T-helper 1 cell treated with Interleukin-12 subunit alpha and Interleukin-12 subunit beta and Interleukin-4 antibody, amounts not matched to agents 30 μg/mL and 1 μg/mL, for 36 hours (primary cell): ENCODE data around the gene LRP1.

ENCODE experiments used
- H3K27ac Mint-ChIP-seq: one replicate; pipeline ENCODE4 v1.8.0; 2021; ENCODE audit warnings: mild to moderate bottlenecking, mixed read lengths
- H3K27me3 Mint-ChIP-seq: one replicate; pipeline ENCODE4 v1.8.0; 2021; ENCODE audit warnings: low read depth, mixed read lengths
- H3K36me3 Mint-ChIP-seq: one replicate; pipeline ENCODE4 v1.8.0; 2021; ENCODE audit warnings: low read depth, mixed read lengths
- H3K4me1 Mint-ChIP-seq: one replicate; pipeline ENCODE4 v1.8.0; 2021; ENCODE audit warnings: low read depth, mixed read lengths
- H3K4me3 Mint-ChIP-seq: one replicate; pipeline ENCODE4 v1.8.0; 2021; ENCODE audit warnings: mild to moderate bottlenecking, moderate library complexity, mixed read lengths
- H3K9me3 Mint-ChIP-seq: one replicate; pipeline ENCODE4 v1.8.0; 2021; ENCODE audit warnings: mixed read lengths

Gene LRP1

DNA sequence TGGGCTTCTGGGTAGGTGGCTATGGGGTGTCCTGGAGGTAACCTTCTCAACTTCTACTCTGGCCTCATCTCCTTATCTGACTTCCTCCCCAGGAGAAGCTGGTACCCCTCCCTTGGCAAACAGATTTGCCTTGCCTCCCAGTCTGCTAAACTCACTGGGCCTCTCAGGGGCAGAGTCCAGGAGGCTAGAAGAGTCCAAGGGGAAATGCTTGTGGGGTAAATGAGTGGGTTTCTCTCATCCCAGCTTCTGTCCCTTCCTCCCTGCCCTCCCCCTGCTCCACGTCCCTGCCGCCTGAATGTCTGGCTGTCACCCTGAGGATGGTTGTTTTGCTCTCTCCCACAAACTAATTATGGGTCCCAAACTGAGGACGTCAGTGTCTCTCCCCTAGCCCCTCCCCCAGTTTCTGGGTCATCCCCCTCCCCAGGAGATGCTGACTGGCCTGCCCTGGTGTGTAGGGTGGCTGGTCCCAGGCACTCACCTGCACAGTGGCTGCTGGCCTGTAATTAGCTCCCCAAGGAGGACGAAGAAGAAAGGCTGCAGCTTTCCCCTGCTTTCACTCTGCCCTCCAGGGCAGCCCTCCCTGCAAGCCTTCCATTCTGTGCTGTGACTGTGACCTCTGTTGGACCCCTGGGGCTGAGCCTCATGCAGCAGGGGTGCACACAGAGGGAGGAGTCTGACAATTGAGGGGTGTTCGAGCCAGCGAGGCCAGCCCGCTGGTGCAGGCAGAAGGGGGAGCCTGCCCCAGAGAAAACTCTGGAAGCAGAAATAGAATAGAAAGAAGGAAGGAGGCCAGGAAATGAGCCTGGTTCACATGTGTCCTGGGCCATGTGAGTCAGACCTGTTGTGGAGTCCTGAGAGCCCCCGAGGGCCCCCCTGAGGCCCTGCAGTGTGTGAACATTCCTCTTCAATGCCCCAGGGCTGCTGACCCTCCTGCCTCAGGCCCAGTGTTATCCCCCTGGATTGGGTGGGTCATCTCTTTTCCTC is 19.0 kb downstream of the LRP1 start, which contains the start of gene LRP1-AS:
Gene LRP1-AS, minus strand, starts transcription at position 659 of the 984 bp plus-strand sequence.
- Mint-ChIP-seq H3K27ac (no peak within 1 kb of the TSS), H3K9me3 (no peaks in the 10 kb centered on the region), H3K4me1 (no peaks in the 10 kb centered on the region), H3K36me3 (no peaks in the 10 kb centered on the region), H3K27me3 (peaks cover 4% of the 10 kb centered on the region), H3K4me3 (no peak within 1 kb of the TSS)

DNA sequence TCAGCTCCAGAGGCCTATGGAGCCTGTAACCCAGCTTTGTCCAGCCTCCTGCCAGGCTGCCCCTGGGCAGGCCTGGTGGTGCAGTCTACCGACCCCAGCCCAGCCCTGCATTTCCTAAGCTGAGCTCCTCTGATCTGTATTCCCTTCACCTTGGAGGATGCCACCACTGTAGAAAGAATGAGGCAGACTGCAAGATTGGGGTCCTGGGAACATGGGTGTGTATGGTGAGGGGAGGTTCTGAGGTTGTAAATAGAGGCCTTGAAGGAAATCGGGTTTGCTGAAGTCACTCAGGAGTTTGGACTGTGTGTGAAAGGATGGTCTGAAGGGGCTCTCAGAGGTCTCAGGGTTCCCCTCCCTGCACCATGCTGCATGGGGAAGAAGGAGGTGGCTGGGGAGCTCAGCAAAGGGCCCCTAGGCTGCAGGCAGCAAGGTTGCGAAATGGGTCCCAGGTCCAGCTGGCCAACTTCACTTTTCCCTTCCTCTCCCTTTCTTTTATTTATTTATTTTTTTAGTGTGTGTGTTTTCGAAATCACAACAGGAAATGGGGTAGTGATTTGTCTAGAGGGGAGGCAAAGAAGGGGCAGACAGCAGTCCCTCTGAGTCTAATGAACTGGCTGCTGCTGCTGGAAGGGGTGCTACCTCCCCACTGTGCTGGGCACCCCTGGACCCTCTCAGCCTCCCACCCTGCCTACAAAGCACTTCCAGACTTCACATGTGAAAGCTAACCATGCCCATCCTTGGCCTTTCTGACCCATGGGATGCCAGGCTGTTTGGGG is 20.4 kb downstream of the LRP1 start:
- H3K27ac Mint-ChIP-seq, result no peak overlapping the region
- no peaks in the 10 kb centered on the region for H3K36me3 Mint-ChIP-seq
- H3K4me1 Mint-ChIP-seq, result no peaks in the 10 kb centered on the region

DNA sequence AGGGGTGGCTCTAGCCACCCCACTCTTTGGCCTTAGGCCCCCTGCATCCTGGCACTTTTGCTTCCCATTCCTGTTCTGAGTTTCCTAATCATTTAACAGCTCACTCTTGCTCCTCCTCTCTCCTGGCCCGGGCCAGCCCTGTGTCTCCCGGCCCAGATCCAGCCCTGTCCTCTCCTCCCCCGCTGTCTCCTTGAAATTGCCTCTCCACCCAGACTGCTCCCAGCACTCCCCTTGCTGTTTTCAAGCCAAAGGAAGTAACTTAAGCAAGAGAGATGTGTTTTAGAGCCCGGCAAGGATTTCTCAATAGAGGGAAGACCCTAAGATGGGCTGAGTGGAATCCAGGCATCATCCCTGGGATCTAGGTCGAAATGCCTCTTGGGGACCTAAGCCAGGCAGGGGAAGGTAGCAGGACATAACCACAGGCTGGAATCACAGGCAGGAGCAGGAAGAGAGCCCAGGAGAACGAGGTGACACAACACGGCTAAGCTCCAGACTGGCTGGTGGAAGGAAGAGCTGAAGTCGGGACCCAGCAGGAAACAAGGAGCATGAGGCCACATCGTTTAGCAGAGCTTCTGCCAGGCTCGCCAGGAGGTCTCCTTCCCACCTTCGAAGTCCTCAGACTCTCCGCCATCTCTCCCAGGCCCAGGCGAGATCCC is 21.1 kb downstream of the LRP1 start:
- H3K27ac Mint-ChIP-seq, result no peak overlapping the region
- no peaks in the 10 kb centered on the region for H3K9me3 Mint-ChIP-seq
- H3K4me1 Mint-ChIP-seq, result no peaks in the 10 kb centered on the region
- no peaks in the 10 kb centered on the region for H3K36me3 Mint-ChIP-seq
- H3K27me3 Mint-ChIP-seq, result no peaks in the 10 kb centered on the region
- no peak overlapping the region for H3K4me3 Mint-ChIP-seq

More for the DNA sequence above, 20.4 kb downstream of the LRP1 start:
- H3K27me3 Mint-ChIP-seq, result peaks cover 4% of the 10 kb centered on the region
- no peak overlapping the region for H3K4me3 Mint-ChIP-seq
- no peaks in the 10 kb centered on the region for H3K9me3 Mint-ChIP-seq

DNA sequence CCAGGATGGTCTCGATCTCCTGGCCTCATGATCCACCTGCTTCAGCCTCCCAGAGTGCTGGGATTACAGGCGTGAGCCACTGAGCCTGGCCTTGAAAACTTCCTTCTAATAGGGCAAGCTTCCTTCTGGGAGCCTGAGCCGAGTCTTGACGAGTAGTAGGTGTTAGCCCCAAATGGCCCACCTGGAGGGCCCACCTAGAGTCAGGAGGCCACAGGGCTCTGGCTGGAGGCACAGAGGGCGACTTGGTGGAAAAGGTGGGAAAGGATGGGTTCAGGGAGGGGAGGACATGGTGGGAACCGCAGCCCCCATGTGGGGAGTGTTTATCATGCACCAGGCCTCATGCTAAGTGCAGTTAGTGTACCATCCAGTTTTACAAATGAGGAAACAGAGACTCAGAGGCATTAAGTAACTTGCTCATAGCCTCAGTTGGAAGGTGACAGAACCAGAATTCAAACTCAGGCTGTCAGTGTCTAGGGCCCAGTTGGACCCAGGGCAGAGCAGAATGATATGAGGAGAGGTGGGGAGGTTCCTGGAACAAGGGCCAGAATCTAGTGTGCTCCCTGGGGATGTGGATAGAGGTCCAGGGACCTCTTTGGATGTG is 22.2 kb downstream of the LRP1 start:
- Mint-ChIP-seq H3K27ac (no peak overlapping the region), H3K27me3 (peaks cover 4% of the 10 kb centered on the region), H3K36me3 (no peaks in the 10 kb centered on the region), H3K4me3 (no peak overlapping the region), H3K9me3 (no peaks in the 10 kb centered on the region), H3K4me1 (no peaks in the 10 kb centered on the region)

DNA sequence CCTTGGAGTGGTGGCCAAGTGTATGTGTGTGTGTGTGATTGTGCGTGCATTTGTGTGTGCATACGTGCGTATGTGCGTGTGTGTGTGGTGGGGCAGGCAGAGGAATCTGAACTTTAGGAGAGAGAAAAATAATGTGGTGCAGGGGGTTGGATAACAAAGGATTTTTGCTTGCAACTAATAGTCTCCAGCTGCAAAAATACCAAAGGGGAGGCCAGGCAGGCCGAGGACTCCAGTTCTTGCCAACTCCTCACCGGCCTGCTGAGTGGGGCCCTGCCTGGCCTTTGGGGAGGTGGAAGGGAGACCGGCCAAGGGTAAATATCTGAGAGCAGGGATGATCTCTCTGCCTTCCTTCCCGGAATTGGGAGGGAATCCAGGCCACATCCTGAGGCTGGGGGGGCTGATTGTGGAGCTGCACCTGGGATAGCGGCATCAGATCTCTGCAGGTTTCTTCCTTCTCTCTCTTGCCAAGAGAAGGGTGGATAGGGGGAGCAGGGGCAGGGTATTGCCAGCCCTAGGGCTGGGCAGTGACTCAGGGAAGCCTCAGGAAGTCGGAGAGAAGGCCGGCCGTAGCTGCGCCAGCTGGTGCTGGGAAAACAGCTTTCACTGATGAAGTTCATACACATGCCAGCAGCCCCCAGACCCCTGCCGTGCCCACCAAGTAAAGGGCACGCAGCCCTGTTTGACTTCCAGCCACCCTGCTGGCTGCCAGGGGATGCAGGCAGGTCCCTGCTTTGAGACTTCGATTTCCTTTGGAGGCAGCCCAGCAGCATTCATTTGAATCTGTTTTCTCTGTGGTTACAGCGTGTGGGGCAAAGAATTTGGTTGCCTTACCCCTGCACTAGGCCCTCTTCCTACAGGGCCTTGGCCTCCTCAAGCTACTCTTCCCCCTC is 23.7 kb downstream of the LRP1 start:
- H3K27ac Mint-ChIP-seq, result no peak overlapping the region
- peaks cover 4% of the 10 kb centered on the region for H3K27me3 Mint-ChIP-seq
- H3K9me3 Mint-ChIP-seq, result no peaks in the 10 kb centered on the region
- no peak overlapping the region for H3K4me3 Mint-ChIP-seq
- no peaks in the 10 kb centered on the region for H3K4me1 Mint-ChIP-seq
- H3K36me3 Mint-ChIP-seq, result no peaks in the 10 kb centered on the region

DNA sequence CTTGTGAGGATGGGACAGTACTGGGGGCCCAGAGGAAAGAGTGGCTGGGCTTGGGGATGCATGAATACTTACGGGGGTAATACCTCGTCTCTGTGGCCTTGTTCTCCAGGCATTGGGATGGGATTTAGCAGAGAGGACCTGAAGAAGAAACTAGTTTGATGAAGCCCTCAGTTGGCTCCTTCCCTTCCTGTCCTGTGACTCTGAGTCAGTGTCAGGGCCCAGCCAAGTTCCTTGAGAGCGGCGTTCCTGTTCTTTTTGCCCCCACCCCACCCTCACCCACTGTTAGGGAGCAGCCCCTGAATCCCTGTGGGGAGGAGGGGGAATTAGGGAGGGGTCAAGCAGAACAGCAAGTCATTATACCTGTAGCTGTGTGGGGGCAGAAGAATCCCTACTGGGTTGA is 24.4 kb downstream of the LRP1 start:
- no peaks in the 10 kb centered on the region for H3K9me3 Mint-ChIP-seq
- peaks cover 2% of the 10 kb centered on the region for H3K4me1 Mint-ChIP-seq
- peaks cover 4% of the 10 kb centered on the region for H3K27me3 Mint-ChIP-seq
- H3K27ac Mint-ChIP-seq, result no peak overlapping the region
- H3K36me3 Mint-ChIP-seq, result no peaks in the 10 kb centered on the region
- no peak overlapping the region for H3K4me3 Mint-ChIP-seq

DNA sequence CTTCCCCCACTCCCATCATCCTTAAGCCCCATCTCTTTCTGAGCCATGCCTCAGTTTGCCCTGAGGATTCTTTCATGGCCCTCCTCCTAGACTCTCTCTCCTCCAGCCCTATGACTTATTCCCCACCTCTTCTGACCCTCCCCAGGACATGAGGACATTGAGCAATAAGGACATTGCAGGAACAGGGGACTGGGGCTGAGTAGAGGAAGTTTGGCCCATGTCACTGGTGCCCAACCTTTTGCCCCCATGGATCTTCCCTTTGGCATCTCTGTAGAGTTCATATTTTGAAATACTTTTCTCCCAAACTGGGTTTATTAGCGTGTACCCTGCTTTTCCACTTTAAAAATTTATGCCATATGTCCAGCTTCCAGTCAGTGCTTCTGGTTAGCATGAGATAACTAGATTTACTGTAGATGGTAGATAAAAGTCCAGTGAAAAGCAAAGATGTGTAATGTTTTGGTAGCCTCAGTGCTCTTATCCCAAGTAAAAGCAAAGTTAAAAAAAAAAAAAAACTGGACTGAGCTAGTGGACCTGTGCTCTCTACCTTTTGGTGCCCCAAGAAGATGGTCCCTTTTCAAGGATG is 25.2 kb downstream of the LRP1 start:
- peaks cover 2% of the 10 kb centered on the region for H3K4me1 Mint-ChIP-seq
- H3K27me3 Mint-ChIP-seq, result peaks cover 4% of the 10 kb centered on the region
- H3K4me3 Mint-ChIP-seq, result no peak overlapping the region
- no peak overlapping the region for H3K27ac Mint-ChIP-seq
- no peaks in the 10 kb centered on the region for H3K36me3 Mint-ChIP-seq
- H3K9me3 Mint-ChIP-seq, result no peaks in the 10 kb centered on the region

DNA sequence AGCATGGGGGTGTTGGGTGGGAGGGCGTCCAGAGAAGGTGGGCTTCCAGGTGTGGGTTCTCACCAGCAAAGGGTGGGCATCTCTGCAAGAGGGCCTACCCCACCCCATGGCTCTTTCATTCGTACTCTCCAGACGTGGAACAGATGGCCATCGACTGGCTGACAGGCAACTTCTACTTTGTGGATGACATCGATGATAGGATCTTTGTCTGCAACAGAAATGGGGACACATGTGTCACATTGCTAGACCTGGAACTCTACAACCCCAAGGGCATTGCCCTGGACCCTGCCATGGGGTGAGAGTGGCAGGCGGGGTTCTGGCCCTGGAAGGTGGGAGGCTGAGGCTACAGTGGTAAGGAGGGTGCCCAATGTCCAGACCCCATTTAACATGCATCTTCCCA is 25.8 kb downstream of the LRP1 start:
- Mint-ChIP-seq H3K36me3 (no peaks in the 10 kb centered on the region), H3K4me3 (no peak overlapping the region), H3K9me3 (no peaks in the 10 kb centered on the region), H3K27ac (no peak overlapping the region), H3K4me1 (peaks cover 2% of the 10 kb centered on the region), H3K27me3 (peaks cover 4% of the 10 kb centered on the region)

DNA sequence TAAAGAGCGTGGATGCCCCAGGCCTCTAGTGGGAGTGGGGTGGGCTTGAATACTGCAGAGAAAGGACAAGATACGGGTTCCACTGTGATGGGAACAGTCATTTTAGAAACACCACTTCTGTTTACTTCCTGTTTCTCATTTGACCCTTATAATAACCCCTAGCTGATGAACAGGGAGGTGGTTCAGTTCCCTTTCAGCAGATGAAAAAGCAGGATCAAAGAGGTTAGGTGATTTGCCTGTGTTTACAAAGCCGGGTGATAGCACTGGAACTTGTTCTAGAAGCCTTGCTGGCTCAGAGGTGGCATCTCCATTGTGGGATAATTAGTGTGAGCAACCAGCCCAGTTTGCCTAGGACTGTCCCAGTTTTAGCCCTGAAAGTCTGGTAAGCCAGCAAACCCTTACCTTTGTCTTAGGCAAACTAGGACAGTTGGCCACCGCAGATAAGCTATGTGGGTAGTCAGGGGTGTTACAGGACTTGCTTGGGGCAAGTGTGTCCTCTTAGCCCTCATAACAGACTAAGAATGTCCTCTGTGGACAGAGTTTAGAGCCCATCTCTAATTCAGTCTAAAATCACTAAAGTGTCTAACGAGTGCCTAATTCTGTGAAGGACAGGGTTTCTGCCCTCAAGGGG is 26.6 kb downstream of the LRP1 start:
- peaks cover 2% of the 10 kb centered on the region for H3K4me1 Mint-ChIP-seq
- H3K4me3 Mint-ChIP-seq, result no peak overlapping the region
- no peak overlapping the region for H3K27ac Mint-ChIP-seq
- H3K27me3 Mint-ChIP-seq, result peaks cover 4% of the 10 kb centered on the region
- H3K36me3 Mint-ChIP-seq, result no peaks in the 10 kb centered on the region
- H3K9me3 Mint-ChIP-seq, result no peaks in the 10 kb centered on the region

DNA sequence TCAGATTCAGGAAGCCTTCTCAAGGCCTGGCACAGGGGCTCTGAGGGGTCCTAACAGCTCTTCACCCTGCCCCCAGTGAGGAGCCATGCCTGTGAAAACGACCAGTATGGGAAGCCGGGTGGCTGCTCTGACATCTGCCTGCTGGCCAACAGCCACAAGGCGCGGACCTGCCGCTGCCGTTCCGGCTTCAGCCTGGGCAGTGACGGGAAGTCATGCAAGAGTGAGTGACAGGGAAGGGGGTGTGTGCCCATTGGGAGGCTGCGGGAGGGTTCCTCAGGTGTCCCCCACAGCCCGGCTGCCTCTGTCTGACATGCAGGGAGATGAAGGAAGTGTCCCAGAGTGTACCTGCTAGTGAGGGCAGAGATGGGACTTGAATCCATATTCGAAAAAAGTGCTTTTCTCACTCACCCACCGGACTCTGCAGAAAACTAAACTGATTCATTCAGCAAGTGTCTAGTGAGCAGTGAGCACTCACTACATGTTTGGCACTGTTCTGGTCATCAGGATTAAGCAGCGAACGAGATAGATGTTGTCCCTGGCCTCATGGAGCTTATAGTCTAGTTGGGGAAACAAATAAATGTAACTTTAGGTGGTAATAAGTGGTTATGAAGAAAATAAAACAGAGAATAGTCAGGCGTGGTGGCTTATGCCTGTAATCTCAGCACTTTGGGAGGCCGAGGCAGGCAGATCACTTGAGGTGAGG is 28.6 kb downstream of the LRP1 start:
- H3K27me3 Mint-ChIP-seq, result peaks cover 4% of the 10 kb centered on the region
- H3K36me3 Mint-ChIP-seq, result no peaks in the 10 kb centered on the region
- no peak overlapping the region for H3K4me3 Mint-ChIP-seq
- H3K4me1 Mint-ChIP-seq, result peaks cover 2% of the 10 kb centered on the region
- H3K9me3 Mint-ChIP-seq, result no peaks in the 10 kb centered on the region
- no peak overlapping the region for H3K27ac Mint-ChIP-seq

DNA sequence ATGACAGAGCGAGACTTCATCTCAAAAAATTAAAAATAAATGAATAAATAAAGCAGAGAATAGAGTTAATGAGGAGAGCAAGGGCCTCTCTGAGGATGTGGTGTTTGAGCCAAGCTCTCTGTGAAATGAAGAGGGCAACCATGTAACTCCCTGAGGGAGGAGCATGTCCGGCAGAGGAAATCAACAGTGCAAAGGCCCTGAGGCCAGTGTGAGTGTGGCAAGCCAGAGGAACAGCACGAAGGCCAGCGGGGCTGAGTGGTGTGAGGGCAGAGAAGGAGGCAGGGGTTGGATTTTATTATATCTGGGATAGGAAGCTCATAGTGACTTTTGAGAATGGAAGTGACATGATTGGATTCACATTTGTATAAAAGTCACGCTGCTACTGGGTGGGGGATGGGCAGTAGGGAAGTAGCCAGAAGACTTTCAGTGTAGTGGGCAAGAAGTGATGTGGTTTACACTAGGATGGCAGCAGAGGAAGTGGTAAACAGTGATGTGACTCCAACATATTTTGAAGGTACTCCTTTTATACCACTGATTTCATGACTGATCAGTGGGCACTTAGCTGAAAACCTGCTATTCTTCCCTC is 29.4 kb downstream of the LRP1 start:
- Mint-ChIP-seq H3K27ac (no peak overlapping the region), H3K4me1 (peaks cover 2% of the 10 kb centered on the region), H3K27me3 (peaks cover 4% of the 10 kb centered on the region), H3K36me3 (no peaks in the 10 kb centered on the region), H3K4me3 (no peak overlapping the region), H3K9me3 (no peaks in the 10 kb centered on the region)

DNA sequence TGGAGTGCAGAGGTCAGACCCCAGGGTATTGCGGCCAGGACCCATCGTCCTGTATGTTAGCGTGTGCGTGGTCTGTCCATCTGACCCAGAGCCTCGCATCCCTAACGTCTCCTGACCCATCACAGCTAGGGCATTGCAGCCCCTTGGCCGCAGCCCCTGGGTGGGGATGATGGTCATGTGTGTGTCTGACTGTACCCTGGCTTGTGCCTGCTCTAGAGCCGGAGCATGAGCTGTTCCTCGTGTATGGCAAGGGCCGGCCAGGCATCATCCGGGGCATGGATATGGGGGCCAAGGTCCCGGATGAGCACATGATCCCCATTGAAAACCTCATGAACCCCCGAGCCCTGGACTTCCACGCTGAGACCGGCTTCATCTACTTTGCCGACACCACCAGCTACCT is 29.9 kb downstream of the LRP1 start:
- H3K27ac Mint-ChIP-seq, result no peak overlapping the region
- H3K4me1 Mint-ChIP-seq, result peaks cover 2% of the 10 kb centered on the region
- H3K4me3 Mint-ChIP-seq, result no peak overlapping the region

More for the DNA sequence above, 29.9 kb downstream of the LRP1 start:
- Mint-ChIP-seq H3K27me3 (peaks cover 4% of the 10 kb centered on the region), H3K9me3 (no peaks in the 10 kb centered on the region), H3K36me3 (no peaks in the 10 kb centered on the region)
